OCI-M2 (cell line): ENCODE results near the gene HPS3.
A peak's percentile ranks its signal among the peaks of the same experiment; 100 is the strongest.
"Not testable (repeated sequence)": the region's sequence is repeated elsewhere in the genome, so short reads cannot be mapped to it uniquely, and the experiment has no call there.

Experiments
- DNase-seq: peaks from one replicate; lab custom pipeline; 2025; ENCODE audit not compliant: unreplicated experiment; lab: John Stamatoyannopoulos, UW

HPS3 gene, protein sequence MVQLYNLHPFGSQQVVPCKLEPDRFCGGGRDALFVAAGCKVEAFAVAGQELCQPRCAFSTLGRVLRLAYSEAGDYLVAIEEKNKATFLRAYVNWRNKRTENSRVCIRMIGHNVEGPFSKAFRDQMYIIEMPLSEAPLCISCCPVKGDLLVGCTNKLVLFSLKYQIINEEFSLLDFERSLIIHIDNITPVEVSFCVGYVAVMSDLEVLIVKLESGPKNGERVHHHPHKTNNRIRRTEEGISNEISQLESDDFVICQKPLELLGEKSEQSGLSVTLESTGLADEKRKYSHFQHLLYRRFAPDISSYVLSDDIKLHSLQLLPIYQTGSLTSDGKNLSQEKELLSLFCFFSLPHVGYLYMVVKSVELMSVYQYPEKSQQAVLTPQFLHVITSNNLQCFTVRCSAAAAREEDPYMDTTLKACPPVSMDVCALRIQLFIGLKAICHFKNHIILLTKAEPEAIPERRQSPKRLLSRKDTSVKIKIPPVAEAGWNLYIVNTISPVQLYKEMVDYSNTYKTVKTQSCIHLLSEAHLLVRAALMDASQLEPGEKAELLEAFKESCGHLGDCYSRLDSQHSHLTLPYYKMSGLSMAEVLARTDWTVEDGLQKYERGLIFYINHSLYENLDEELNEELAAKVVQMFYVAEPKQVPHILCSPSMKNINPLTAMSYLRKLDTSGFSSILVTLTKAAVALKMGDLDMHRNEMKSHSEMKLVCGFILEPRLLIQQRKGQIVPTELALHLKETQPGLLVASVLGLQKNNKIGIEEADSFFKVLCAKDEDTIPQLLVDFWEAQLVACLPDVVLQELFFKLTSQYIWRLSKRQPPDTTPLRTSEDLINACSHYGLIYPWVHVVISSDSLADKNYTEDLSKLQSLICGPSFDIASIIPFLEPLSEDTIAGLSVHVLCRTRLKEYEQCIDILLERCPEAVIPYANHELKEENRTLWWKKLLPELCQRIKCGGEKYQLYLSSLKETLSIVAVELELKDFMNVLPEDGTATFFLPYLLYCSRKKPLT

DNA sequence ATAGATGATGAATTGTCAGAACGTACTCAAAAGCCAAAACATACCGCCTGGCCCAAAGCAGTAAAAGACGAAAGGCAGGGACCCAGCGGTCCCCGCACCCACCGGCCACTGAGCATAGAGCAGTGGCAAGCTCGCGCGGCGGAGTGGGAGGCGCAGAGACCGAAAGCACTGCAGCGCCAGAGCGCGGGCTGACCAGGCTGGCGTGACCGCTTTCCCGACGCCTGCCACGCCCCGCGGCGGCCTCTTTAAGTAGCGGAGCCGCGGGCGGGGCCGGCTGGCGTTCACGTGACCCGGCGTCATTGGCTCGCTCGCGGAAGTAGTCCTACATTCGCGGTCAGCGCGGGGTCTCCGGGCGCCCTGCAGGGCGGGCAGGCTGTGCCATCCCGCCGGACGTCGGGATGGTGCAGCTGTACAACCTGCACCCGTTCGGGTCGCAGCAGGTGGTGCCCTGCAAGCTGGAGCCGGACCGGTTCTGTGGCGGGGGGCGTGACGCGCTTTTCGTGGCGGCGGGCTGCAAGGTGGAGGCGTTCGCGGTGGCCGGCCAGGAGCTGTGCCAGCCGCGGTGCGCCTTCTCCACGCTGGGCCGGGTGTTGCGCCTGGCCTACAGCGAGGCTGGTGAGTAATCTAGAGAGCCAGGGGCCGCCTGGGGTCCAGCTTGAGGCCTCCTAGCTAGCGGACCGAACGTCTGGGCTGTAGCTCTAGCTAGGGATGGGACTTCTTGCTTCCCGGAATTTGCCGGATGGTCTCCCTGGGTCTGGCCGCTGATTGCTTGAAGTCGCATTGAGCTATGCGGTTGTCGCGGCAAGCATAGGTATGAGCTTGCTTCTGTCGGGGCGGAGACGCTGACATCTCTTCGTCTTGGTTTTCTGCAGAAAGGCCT lies at the start of gene HPS3:
Gene HPS3 (plus strand): TSS at position 313 of the 880 bp plus-strand sequence. CDS start 86 bp downstream, at position 399.
- peak; percentile 46 for DNase-seq

DNA sequence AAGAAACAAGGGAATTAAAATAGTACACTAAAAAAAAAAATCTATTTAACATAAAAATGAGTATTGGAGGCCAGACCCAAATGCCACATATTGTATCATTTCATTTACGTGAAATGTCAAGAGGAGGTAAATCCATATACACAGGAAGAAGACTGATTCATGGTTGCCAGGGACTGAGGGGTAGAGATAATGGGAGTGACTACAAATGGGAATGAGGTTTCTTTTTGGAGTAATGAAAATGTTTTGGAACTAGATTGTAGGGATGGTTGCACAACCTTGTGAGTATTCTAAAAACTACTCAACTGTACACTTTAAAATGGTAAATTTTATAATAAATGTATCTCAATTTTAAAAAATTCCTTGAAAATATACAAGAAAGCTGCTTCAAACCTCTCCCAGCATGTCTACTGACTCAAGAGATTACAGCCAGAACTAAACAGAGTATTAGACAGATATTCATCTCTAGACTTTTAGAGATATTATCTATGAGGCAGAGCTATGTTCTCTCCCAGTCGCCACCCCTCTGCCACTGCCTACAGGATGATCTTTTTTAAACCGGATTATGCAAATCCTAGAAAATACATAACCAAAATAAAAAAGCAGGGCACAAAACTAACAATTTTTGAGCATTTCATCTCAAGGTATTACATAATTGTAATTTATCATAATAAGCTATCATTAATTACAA lies 49.3 kb upstream of the HPS3 start:
- DNase-seq = no peak

DNA sequence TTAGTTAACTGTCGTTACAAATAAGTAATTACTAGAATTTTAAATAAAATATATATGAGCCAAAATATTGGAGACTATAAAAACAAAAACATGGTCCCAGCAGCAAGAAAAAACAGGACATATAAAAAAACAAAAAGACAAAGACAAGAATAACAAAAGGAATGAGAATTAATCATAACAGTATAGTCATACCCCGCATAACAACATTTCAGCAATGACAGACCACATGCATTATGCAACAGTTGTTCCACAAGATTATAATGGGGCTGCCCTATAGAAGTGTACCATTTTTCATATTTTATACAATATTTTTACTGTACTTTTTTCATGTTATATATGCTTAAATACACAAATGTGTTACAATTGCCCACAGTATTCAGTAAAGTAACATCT lies 48.7 kb upstream of the HPS3 start:
- no peak for DNase-seq

DNA sequence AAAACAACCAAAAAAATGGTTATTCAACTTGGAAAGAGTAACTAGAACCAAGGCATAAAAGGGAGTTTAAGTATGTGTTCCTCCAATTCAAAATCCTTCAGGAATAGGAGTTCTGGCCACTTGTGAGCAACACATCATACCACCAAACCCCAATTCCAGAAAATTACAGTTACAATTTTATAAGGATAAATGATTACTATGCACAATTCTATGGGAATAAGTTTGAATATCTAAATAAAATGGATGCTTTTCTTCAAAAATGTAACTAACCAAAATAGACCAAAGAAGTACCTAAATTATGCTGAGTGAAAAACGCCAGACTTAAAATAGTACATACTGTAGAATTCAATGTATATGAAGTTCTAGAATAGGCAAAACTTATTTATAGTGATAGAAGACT lies 47.7 kb upstream of the HPS3 start:
- no peak for DNase-seq

DNA sequence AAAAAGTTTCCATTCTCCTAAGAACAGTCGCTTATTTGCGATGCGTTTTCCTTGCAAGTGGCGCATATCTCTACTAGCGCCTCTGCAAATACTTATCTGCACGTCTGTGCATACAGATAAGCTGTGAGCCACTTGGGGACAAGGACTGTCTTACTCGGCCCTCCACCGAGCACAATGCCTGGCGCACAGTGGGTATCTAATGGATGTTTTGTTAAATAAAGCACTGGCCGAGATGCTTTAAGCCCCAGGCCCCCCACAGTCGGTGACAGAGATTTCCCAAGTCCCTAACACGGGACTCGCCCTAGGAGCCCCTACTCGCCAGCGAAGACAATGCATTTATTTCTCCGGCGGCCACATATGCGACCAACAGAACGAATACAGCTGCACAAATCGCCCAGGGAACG lies 43.6 kb upstream of the HPS3 start:
- DNase-seq = peak; percentile 20

DNA sequence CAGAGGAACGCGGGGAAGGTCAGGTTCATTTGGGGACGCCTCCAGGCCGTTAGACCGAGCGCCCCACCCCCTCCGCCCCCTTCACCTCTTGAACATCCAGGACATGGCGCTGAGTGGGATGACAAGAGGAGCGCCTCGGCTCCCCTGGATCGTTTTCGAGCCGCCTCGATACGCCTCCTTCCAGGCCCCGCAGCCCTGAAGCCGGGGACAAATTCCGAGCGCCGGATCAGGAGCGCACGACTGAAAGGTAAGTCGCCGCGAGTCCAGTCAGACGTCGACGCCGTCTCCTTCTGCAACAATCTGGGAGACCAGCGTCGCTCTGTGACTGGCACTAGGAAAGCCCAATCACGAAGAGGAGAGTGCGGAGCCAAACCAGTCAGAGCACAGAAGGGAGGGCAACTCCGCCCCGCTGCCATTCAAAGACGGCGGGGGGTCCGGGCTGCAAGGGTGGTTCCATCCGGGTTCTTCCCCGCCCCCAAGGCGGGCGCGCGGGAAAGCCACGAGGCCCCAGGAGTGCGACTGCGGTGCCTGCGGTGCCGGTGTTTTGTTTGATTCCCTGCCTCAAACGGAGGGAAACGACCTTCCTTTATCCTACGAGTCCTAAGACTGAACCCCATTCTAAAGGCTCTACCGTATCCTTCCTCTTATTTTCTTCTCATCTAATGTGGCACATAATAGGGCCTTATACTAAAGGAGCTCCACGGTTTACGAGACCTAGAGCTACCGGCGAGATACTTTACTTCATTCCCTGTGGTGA lies 43.0 kb upstream of the HPS3 start, which contains the start of gene HLTF:
Gene HLTF (minus strand): TSS at position 302 of the 757 bp plus-strand sequence. CDS start 197 bp downstream, at position 105.
- peak; percentile 78 for DNase-seq

DNA sequence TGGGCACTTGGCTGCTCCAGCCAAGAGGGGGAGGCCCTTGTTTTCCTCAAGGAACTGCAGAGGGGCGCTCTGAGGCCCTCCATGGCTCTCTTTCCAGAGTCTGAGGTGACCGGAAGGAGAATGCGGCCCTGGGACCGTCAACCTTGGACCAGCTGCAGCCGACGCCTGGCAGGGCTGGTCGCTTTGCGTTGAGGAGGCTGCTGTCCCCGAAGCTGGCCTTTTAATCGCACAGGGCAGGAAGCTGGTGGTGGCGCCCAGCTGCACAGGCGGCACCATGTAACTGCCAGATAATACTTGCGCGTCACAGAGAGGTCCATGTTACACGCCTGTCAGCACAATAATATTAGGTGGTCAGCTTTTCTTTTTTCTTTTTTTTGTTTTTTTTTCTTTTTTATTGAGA lies 42.2 kb upstream of the HPS3 start:
- DNase-seq = no peak

DNA sequence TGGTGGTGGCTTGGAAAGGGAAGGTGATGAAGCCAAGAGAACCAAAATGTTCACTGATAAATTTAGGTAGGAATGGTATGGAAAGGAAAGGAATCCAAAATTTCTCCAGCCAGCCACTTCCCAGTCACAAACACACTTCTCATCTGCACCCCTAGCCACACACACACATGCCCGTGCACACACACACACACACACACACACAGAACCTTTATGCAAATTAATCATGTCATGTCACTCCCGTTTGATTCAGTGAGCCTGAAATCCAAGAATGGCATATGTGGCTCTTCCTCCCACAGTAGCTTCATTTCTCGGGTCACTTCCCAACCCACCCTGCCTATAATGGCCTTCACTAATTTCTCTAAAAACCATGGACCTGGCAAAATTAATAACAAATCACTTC lies 40.0 kb upstream of the HPS3 start:
- no peak for DNase-seq

DNA sequence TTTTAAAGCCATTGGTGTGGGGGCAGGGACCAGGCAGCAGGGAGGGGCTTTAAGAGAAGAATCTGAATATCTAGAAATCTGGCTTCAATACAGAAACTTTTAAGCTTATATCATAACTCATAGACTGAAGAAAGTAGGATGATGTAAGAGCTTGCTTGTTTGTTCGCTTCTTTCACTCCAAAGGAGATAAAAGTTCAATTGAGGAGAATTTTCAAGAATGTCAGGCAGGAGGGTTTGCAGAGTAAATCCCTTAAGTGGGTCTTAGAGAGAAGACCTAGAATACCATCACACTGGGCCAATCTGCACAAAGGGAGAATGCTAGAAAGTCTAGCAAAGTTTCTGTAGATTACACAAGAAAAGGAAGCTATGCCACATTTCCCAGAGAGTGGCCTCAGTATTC lies 39.0 kb upstream of the HPS3 start:
- DNase-seq = no peak

DNA sequence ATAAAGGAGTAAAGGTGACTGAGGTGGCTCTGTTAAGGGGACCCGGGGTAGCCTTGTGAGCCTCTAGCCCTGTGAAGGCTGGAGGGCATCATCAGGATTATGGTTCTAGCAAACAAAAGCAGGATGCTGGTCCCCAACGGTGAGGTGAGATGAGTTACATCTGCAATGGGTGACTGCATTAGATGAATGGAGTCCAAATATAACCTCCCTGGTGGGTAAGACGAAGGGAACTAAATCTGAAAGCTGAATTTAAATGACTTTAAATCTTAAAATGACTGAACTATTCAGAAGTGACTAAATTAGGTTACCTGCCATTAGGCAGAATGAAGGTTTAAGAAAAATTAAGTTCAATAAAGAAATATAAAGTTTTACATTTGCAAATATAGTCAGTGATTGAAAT lies 38.5 kb upstream of the HPS3 start:
- no peak for DNase-seq

DNA sequence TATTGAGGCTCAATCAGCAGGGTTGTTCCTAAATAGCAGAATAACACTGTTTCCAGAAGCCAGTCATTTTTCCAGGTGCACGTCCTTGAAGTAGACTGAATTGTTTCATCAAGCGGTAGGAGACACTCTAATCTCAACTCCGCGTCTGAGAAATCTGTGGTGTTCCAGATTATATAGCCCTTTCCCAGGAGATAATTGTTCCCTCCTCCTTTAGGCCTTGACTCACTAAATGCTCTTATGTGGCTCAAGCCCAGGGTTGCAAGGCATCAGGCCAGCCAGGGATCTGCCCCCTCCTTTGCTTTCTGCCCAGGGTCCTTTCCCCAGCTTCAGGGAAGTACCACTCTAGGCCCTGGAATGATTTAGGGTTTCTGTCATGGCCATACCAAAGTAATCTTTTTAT lies 37.5 kb upstream of the HPS3 start:
- no peak for DNase-seq

DNA sequence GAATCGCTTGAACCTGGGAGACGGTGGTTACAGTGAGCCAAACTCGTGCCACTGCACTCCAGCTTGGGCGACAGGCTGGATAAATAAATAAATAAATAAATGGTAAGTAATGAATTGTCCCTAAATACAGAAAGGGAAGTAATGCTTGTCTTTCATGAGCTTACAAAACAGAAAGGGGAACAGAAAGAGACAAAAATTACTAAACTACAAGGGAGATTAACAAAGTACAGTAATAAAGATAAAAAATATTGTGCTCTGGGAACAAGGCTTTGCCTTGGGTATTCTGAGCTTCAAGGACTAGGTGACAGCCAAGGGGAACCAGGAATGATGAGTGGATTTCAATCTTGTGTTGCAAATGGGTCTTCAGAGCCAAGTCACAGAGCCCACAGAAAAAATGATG lies 34.0 kb upstream of the HPS3 start:
- DNase-seq = no peak

DNA sequence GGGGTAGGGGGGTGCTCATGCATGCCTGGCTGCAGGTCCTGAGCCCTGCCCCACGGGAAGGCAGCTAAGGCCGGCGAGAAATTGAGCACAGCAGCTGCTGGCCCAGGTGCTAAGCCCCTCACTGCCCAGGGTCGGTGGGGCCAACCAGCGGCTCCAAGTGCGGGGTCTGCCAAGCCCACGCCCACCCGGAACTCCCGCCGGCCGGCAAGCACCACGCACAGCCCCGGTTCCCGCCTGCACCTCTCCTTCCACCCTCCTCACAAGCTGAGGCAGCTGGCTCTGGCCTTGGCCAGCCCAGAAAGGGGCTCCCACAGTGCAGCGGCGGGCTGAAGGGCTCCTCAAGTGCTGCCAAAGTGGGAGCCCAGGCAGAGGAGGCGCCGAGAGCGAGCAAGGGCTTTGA lies 31.5 kb upstream of the HPS3 start:
- DNase-seq = not testable (repeated sequence)

DNA sequence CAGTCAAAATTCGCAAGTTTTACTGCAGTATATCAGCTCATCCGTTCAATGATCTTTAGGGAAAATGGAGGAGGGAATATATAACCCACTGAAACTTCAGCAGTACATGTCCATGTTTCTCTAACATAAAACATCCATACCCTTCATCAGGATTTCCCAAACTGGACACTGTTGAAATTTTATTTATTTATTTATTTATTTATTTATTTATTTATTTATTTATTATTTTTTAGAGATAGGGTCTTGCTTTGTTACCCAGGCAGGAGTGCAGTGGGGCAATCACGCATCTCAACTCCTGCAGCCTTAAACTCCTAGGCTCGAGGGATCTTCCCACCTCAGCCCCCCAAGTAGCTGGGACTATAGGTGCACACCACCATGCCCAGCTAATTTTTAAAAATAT lies 28.3 kb upstream of the HPS3 start:
- no peak for DNase-seq

DNA sequence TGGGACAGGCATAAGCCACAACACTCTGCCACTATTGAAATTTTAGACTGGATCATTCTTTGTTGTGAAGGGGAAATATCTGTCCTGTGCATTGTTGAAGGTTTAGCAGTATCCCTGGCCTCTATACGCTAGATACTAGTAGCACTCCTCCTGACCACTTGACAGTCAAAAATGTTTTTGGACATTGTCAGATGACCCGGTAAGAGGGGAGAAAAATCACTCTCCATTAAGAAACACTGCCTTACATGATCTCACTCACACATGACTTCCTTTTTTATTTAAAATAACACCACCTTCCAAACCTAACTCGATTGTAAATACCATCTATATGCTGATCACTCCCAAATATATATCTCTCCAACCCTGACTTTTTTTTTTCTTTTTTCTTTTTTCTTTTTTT lies 27.8 kb upstream of the HPS3 start:
- DNase-seq = no peak

DNA sequence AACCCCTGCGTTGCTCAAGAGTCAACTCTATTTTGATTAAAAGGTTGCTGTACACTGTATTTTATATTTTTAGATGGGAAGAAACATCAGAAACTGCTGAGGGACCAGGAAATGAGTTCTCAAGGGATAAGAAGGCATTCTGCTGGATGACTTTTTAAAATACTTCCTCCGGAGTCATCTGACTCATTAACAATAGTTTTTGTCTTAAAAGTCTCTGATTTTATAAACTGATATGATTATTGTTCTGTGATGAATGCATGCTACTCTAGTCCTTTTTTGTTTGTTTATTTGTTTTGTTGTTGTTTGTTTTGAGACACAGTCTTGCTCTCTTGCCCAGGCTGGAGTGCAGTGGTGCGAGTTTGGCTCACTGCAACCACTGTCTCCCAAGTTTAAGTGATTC lies 25.0 kb upstream of the HPS3 start:
- no peak for DNase-seq

DNA sequence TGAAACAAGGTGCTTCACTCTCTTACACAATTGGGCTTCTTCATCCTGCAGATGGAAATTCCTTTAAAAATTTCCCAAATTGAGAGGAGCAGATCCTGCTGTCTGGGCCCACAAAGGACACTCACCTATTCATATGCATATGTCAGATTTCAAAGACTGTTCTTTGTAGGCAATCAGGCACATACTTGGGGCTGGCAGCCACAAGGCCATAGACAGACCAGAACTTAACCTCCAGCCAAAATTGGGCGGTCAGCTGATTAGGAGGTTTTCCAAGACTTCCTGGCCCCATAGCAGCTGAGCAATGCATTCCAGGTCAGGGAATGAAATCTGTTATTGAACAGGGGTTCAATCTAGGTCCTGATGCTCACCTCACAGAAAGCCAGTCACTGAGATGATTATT lies 15.0 kb upstream of the HPS3 start:
- no peak for DNase-seq

DNA sequence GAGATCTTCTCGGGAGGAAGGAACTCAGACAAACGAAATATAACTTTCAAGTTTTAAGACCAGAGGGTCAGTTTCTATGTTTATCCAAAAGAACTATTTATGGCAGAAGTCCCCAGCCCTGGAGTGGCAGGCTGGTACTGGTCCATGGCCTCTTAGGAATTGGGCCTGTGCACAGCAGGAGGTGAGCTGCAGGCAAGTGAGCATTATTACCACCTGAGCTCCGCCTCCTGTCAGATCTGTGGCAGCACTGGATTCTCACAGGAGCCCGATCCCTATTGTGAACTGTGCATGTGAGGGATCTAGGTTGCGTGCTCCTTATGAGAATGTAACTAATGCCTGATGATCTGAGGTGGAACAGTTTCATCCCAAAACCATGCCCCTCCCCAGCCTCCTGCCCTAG lies 14.3 kb upstream of the HPS3 start:
- DNase-seq = no peak

DNA sequence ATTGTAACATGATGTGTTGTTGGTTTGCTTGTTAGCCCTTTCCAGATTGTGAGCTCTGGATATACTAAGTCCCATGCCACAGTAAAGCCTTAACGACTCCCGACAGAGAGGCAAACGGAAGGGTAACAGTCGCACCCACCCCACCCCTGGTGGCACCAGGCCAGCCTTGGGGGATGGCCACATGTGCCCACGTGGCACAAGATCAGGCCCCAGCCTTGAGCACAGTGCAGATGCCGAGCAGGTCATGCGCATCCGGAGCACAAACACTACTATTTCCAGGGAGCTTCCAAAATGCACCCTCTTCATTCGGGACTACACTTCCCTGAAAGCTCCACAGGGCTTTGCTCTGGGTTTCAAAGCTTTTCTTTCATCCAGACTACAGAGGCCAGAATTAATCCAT lies 10.7 kb upstream of the HPS3 start:
- no peak for DNase-seq

DNA sequence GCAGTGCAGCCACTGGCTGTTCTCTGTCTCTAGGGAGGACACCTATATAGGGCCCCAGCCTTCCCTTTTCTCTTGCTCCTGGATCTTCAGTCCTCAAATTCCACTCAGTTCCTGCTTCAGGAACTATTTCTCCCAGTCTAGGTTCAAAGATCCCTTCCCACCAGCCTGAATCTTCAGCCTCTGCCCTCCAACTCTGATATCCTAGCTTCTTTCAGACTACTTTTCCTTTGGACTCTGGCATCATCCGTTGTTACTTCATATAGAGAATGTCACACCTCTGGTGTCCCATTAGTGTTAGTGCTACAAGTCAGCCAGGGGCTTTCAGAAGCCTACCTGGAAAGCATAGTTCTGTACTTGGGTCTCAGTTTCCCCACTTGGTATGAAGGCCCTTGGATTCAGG lies 10.0 kb upstream of the HPS3 start:
- no peak for DNase-seq
